Measurements from ENCODE around the gene SPRED2.

SPRED2 gene

GRCh38 chr2:65416321-65416720 is 16.1 kb downstream of the SPRED2 start:
- Histone ChIP-seq H3K4me3 (no peak overlapping the region), H3K9me3 (ENCODE audit: low read depth, low read length) (no peaks in the 10 kb centered on the region), H3K27ac (no peak overlapping the region), H3K9ac (ENCODE audit: insufficient read length) (no peak overlapping the region), H3K36me3 (ENCODE audit: insufficient read depth, low read length) (no peaks in the 10 kb centered on the region)
- TF ChIP-seq EZH2 (IDR thresholded peaks at IDR 0.05): no peak
- TF ChIP-seq POLR2AphosphoS5 (IDR thresholded peaks at IDR 0.05; ENCODE audit: borderline replicate concordance, low read depth, low read length): no peak
- TF ChIP-seq FOXP2 (optimal IDR thresholded peaks at IDR 0.05; ENCODE audit: control extremely low read depth, extremely low read length, insufficient read depth): no peak
- no peak for DNase-seq (ENCODE audit: low read depth, low spot score)

- TF ChIP-seq FOXP2 (optimal IDR thresholded peaks at IDR 0.05; ENCODE audit: control extremely low read depth, extremely low read length, insufficient read depth): no peak
- TF ChIP-seq EZH2 (IDR thresholded peaks at IDR 0.05): no peak
- TF ChIP-seq POLR2AphosphoS5 (IDR thresholded peaks at IDR 0.05; ENCODE audit: borderline replicate concordance, low read depth, low read length): no peak
- no peaks in the 10 kb centered on the region for H3K9me3 ChIP-seq (ENCODE audit: low read depth, low read length)
- no peak overlapping the region for H3K27ac ChIP-seq
- H3K9ac ChIP-seq (ENCODE audit: insufficient read length): no peak overlapping the region
- no peaks in the 10 kb centered on the region for H3K36me3 ChIP-seq (ENCODE audit: insufficient read depth, low read length)
- H3K4me3 ChIP-seq: no peak overlapping the region
- no peak for DNase-seq (ENCODE audit: low read depth, low spot score)
These were observed 17.3 kb downstream of the SPRED2 start for GRCh38 chr2:65415091-65415490.

- Histone ChIP-seq H3K9ac (ENCODE audit: insufficient read length) (no peak overlapping the region), H3K36me3 (ENCODE audit: insufficient read depth, low read length) (no peaks in the 10 kb centered on the region), H3K9me3 (ENCODE audit: low read depth, low read length) (no peaks in the 10 kb centered on the region), H3K27ac (no peak overlapping the region), H3K4me3 (no peak overlapping the region)
- TF ChIP-seq EZH2 (IDR thresholded peaks at IDR 0.05): no peak
- TF ChIP-seq POLR2AphosphoS5 (IDR thresholded peaks at IDR 0.05; ENCODE audit: borderline replicate concordance, low read depth, low read length): no peak
- TF ChIP-seq FOXP2 (optimal IDR thresholded peaks at IDR 0.05; ENCODE audit: control extremely low read depth, extremely low read length, insufficient read depth): no peak
- no peak for DNase-seq (ENCODE audit: low read depth, low spot score)
These were observed 18.8 kb downstream of the SPRED2 start for GRCh38 chr2:65413610-65414009.

GRCh38 chr2:65413106-65413505 is 19.3 kb downstream of the SPRED2 start:
- Histone ChIP-seq H3K9me3 (ENCODE audit: low read depth, low read length) (no peaks in the 10 kb centered on the region), H3K36me3 (ENCODE audit: insufficient read depth, low read length) (no peaks in the 10 kb centered on the region), H3K9ac (ENCODE audit: insufficient read length) (no peak overlapping the region), H3K27ac (no peak overlapping the region), H3K4me3 (no peak overlapping the region)
- TF ChIP-seq FOXP2 (optimal IDR thresholded peaks at IDR 0.05; ENCODE audit: control extremely low read depth, extremely low read length, insufficient read depth): no peak
- TF ChIP-seq EZH2 (IDR thresholded peaks at IDR 0.05): no peak
- no peak for TF ChIP-seq POLR2AphosphoS5 (IDR thresholded peaks at IDR 0.05; ENCODE audit: borderline replicate concordance, low read depth, low read length)
- DNase-seq (ENCODE audit: low read depth, low spot score): no peak

- no peak overlapping the region for H3K27ac ChIP-seq
- no peaks in the 10 kb centered on the region for H3K9me3 ChIP-seq (ENCODE audit: low read depth, low read length)
- no peaks in the 10 kb centered on the region for H3K36me3 ChIP-seq (ENCODE audit: insufficient read depth, low read length)
- no peak overlapping the region for H3K9ac ChIP-seq (ENCODE audit: insufficient read length)
- TF ChIP-seq EZH2 (IDR thresholded peaks at IDR 0.05) (no peak), POLR2AphosphoS5 (IDR thresholded peaks at IDR 0.05; ENCODE audit: borderline replicate concordance, low read depth, low read length) (no peak), FOXP2 (optimal IDR thresholded peaks at IDR 0.05; ENCODE audit: control extremely low read depth, extremely low read length, insufficient read depth) (no peak)
- H3K4me3 ChIP-seq: no peak overlapping the region
- DNase-seq (ENCODE audit: low read depth, low spot score): no peak
These were observed 21.2 kb downstream of the SPRED2 start for GRCh38 chr2:65411056-65411795.

- H3K27ac ChIP-seq: no peak overlapping the region
- H3K4me3 ChIP-seq: no peak overlapping the region
- H3K36me3 ChIP-seq (ENCODE audit: insufficient read depth, low read length): no peaks in the 10 kb centered on the region
- H3K9me3 ChIP-seq (ENCODE audit: low read depth, low read length): no peaks in the 10 kb centered on the region
- no peak overlapping the region for H3K9ac ChIP-seq (ENCODE audit: insufficient read length)
- TF ChIP-seq EZH2 (IDR thresholded peaks at IDR 0.05): no peak
- no peak for TF ChIP-seq POLR2AphosphoS5 (IDR thresholded peaks at IDR 0.05; ENCODE audit: borderline replicate concordance, low read depth, low read length)
- no peak for TF ChIP-seq FOXP2 (optimal IDR thresholded peaks at IDR 0.05; ENCODE audit: control extremely low read depth, extremely low read length, insufficient read depth)
- no peak for DNase-seq (ENCODE audit: low read depth, low spot score)
These were observed 23.4 kb downstream of the SPRED2 start for GRCh38 chr2:65409045-65409444.

GRCh38 chr2:65407240-65407639 is 25.2 kb downstream of the SPRED2 start:
- no peak overlapping the region for H3K4me3 ChIP-seq
- H3K36me3 ChIP-seq (ENCODE audit: insufficient read depth, low read length): no peaks in the 10 kb centered on the region
- H3K9me3 ChIP-seq (ENCODE audit: low read depth, low read length): no peaks in the 10 kb centered on the region
- TF ChIP-seq POLR2AphosphoS5 (IDR thresholded peaks at IDR 0.05; ENCODE audit: borderline replicate concordance, low read depth, low read length) (no peak), EZH2 (IDR thresholded peaks at IDR 0.05) (no peak), FOXP2 (optimal IDR thresholded peaks at IDR 0.05; ENCODE audit: control extremely low read depth, extremely low read length, insufficient read depth) (no peak)
- DNase-seq (ENCODE audit: low read depth, low spot score): no peak
- no peak overlapping the region for H3K9ac ChIP-seq (ENCODE audit: insufficient read length)
- no peak overlapping the region for H3K27ac ChIP-seq

GRCh38 chr2:65404988-65405697 is 27.3 kb downstream of the SPRED2 start:
- Histone ChIP-seq H3K9ac (ENCODE audit: insufficient read length) (no peak overlapping the region), H3K4me3 (no peak overlapping the region), H3K36me3 (ENCODE audit: insufficient read depth, low read length) (no peaks in the 10 kb centered on the region), H3K27ac (no peak overlapping the region), H3K9me3 (ENCODE audit: low read depth, low read length) (no peaks in the 10 kb centered on the region)
- no peak for DNase-seq (ENCODE audit: low read depth, low spot score)
- TF ChIP-seq POLR2AphosphoS5 (IDR thresholded peaks at IDR 0.05; ENCODE audit: borderline replicate concordance, low read depth, low read length) (no peak), FOXP2 (optimal IDR thresholded peaks at IDR 0.05; ENCODE audit: control extremely low read depth, extremely low read length, insufficient read depth) (no peak), EZH2 (IDR thresholded peaks at IDR 0.05) (no peak)
